T-helper 17 cell (primary cell): ENCODE data around the gene HBP1. TPM values are rescaled to one million over a fixed set of nuclear protein-coding genes. Genes with fewer than 3 reads are reported as not detected.

Source experiments
- total RNA-seq, 4 donors: library from RNA in 2 of 4; stranded (reverse) in 2 of 4; gene quantifications; one replicate each; pipeline ENCODE4 v1.2.3 and lab custom pipeline; 2022 to 2026

HBP1 gene
- total RNA-seq, 2 donors from 2014 or later, result 250 to 252 TPM

Other genes with a start within 250 kb of the HBP1 start
- gene PRKAR2B, start 124.3 kb upstream of the HBP1 start, total RNA-seq, result 10 to 100 TPM in 1 of 2 donors, 1 to 10 TPM in 1; 3.5 to 81.0 TPM